HG02884 (cell line): ENCODE measurements around the gene THAP3.
A peak's percentile ranks its signal among the peaks of the same experiment; 100 is the strongest.
"Not testable (repeated sequence)": the region's sequence is repeated elsewhere in the genome, so short reads cannot be mapped to it uniquely, and the experiment has no call there.

Experiments used
- ATAC-seq: cut with Tn5 transposase; IDR thresholded peaks from one replicate; pipeline ENCODE4 v1.9.1; 2021; ENCODE audit warnings: mild to moderate bottlenecking, moderate library complexity; ENCODE audit not compliant: unreplicated experiment

The THAP3 gene

DNA sequence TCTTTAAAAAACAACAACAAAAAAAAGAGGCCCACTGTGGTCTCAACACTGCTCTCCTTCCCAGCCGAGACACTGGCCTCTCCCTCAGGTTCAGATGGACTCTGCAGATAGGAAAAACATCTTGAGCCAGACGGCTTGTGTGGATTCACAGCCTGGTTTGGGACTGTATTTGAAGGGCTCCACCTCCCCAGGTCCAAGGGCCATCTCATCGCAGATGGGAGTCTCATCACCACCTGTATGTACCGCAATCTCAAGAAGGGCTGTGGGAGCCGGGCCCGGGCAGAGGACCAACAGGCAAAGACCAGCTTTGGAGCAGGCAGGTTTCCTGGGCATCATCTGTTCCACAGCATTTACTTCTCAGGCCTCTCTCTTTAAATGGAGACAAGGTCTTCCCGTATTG lies 34.6 kb upstream of the THAP3 start:
- ATAC-seq = no peak

DNA sequence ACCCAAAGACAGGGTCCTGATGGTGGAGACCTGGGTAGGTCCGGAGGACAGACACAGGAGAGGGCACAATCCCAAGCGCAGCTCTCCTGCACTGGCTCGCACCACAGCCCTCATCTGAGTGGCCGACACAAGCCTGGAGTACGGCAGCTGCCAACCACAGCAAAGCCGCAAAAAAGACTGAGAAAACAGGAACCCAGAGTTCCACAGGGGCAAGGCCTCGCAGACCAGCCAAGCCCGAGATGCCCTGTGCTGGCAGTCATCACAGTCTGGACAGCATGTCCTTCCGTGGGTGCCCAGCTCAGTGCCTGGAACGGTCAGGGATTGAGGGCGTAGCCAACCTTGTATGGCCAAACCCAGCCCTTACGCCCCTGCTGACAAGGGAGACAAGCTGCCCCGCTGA lies 33.4 kb upstream of the THAP3 start:
- no peak for ATAC-seq

DNA sequence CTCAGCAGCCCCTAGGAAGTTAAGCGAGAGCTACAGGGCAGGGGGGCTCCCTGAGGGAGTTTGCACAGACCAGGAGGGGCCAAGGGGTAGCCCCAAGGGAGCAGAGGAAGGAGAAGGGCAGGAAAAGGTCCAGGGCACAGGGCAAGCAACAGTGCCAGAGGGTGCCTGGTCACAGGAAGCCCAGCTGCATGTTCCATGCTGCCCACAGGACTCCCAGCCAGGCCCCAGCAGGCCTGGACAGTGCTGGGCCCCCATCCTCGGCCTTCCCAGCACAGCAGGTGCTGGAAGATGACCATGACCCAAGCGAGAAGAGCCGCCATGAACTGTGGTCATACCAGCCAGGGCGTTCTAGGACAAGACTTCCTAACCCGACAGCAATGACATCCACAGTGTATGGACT lies 33.0 kb upstream of the THAP3 start:
- no peak for ATAC-seq

DNA sequence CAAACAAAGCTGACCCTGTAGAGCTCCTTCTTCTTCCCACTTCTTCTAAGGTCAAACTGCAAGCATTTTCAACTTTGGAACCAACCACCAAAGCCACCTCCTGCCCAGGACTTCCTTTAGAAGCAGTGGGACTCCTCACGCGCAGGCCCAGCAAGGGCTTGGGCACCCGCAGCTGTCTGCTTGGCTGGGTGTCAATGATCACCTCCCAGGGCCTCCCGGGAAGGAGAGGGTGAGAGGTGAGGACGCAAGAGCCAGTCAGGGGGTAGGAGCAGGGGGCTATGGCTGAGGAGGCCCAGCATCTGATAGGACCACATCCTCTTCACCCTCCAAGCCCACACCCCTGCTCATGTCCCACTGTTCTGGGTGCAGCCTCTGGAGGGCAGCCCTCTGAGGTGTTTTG lies 32.2 kb upstream of the THAP3 start:
- ATAC-seq = no peak

DNA sequence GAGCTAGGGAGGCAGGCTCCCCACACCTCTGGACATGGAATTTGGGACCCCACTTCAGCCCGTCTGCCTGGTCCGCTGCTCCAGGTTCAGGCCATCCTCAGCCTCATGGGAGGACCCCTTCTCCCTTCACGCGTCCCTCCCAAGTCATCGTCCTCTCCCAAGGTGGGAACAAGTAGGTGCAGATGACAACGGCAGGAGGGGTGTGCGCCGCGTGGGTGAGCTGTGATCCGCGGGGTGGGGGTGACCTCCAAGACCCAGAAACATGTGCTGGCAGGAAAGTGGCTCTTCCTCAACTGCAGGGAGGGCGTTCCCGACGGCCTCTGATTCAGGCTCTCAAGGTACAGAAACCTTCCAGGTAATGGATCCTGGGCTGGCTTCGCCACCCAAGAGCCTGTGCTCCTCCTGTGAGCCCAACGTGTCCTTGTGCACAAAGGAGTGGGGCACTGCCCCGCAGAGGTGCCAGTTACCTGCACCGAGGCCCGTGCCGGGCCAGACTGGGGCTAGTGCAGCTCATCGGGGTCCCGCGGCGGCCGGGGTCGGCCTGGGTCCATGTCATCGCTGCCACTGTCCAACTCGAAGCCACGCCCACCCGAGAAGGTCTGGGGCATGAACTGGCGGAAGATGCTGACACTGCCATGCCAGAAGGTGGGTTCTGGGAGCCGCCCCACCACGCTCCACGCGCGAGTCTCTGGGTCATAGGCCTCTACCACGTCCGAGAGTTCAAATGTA lies 31.6 kb upstream of the THAP3 start:
- no peak for ATAC-seq

DNA sequence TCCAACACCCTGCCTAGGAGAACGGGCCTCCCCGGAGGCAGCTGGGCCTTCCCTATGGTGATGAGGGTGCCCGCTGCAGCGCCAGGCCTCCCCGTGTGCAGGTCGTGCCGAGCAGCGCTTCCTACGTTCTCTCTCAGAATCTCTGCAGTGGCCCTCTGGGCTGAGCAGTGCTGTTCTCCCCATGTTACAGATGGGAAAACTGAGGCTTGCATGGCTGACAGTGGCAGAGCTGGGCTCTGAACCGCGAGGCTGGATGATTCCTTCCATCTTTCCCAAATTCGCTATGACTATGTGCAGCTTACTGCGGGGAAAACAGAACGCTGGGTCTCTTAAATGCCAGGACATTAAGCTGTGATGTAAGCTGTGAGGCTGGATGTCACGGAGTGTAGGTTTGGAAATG lies 30.9 kb upstream of the THAP3 start:
- ATAC-seq = no peak

DNA sequence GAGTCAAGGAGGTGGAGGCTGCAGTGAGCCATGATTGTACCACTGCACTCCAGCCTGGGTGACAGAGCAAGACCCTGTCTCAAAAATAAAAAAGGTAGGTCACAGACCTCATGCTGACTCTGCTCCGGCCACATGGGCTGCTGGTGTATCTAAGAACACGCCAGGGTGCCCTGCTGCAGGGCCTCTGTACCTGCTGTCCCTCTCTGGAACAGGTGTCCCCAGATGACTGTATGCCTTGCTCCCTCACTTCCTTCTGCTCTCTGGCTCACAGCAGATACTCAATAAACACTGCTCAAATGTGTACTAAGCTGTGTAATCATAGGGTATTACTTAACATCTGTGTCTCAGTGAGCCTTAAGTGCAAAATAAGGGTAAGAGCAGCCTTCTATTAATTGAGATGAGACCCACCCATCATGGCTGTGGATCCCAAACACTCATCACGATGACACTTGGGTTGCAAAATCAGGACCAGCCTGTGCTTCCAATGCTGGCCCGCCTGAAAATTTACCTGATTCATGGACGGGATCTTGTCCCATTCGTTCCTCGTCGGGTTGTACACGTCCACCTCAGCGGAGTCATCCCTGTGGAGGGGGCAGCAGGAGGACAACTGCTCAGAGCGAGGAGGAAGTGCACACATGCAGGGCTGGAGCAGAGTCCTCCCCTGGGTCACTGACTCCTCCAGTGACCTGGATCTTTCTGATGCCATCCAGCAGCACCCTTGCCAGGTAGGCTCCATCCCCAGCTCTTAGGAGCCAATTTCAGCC lies 29.5 kb upstream of the THAP3 start:
- ATAC-seq = no peak

DNA sequence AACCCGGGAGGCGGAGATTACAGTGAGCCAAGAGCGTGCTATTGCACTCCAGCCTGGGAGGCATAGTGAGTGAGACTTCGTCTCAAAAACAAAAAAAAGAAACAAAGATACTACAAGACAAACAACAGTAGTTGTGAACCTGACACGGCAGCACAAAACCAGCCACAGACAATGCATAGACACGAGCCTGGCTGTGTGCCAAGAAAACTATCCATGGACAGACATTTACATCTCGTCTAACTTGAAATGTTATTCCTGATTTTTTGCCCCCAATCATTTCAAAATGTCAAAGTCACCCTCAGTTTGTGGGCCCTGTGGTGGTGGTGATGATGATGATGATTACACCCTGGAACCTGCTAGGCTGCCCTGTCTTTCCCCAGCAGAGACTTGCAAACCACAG lies 28.3 kb upstream of the THAP3 start:
- no peak for ATAC-seq

DNA sequence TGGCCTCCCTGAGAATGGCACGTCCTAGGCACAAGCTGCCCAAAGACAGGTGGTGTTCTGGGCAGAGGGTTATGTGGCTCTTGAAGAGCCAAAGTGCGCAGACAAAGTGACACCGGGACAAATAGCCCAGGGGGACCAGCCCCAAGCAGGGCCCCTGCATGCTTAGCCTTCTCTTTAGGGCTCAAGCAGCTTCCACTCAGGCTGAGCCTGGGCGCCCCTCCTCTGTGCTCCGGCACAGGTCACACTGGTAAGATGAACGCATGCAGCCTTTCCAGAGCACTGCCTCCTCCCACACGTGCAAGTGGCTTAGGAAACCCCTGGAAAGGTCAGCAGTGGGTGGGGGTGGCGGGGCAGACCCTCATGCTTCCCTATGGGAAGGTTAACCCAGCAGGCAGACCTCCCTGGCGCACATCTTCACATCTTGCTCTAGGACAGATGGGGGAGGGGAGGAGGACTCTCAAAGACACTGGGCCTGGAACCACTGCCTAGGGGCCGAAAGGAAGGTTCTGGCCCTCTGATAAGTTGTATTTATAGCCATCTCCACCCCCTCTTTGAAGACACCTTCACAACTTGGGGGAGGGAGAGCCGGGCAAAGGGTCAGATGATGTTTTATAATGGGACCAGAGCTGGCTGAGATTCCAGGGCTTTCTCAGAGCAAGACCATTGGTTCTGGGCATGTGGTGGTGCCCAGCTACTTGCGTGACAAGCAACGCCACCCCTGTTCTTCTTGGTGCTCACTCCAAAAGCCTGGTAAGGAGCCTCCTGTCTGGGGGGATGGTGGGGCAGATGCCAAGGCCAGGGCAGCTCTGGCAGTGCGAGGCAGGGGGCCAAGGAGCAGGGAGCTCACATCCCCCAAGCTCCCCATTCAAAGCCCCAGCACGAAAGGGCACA lies 27.5 kb upstream of the THAP3 start:
- no peak for ATAC-seq

DNA sequence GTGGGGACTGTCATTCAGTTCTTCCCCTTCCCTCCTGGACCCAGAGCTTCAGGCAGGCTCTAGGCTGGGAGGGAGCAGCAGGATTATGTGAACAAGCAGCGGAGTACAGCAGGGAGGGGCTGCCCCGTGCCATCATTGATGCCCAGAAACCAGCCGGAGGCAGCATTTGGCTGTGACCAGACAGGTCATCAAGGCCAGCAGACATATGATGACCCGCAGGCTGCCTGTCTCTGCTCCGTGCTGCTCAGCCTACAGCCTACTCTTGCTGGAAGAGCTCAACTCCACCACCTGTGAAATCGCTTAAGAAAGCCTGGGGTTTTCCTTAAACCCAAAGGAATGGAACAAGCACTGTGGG lies 26.9 kb upstream of the THAP3 start:
- no peak for ATAC-seq

DNA sequence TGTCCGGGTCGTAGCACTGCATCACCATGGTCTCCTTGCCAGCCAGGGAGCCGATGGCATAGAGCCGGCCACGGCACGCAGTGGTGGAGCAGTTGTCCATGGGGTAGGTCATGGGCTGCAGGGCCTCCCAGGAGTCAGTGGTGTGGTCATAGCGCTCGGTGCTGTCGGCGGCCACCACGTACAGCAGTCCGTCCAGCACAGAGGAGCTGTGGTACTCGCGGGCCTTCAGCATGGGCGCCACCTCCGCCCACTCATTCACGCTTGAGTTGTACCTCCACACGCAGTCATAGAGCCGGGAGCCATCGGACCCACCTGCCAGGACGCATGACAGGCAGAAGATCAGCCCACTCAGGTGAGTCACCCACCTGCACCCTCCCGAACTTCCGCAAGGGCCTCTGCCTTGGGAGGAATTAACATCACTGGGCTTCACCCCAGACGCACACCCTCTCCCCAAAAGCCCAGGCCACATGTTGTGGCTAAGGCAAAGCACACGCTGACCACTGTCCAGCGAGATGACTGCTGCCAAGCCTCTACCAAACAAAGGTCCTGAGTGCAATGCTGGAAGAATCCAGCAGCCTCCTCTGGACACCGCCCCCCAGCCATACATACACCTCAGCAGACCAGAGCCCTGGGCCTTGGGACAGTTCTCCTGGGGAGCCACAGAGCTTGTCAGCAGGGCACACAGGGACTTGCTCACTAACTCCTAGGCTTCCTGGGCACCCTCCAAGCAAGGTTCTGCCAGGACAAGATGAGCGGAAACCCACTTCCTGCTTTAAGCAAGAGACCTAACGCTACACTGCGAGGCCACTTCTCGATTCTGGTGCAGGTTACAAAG lies 25.3 kb upstream of the THAP3 start:
- no peak for ATAC-seq

DNA sequence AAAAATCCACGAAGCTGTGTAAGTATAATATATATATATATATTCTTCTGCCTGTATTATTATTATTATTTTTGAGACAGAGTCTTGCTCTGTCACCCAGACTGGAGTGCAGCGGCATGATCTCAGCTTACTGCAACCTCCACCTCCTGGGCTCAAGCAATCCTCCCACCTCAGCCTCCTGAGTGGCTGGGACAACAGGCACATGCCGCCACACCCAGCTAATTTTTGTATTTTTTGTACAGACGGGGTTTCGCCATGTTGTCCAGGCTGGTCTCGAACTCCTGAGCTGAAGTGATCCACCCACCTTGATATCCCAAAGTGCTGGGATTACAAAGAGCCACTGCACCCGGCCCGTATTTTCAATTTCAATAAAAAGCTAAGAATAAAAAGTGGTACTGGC lies 24.7 kb upstream of the THAP3 start:
- not testable (repeated sequence) for ATAC-seq

DNA sequence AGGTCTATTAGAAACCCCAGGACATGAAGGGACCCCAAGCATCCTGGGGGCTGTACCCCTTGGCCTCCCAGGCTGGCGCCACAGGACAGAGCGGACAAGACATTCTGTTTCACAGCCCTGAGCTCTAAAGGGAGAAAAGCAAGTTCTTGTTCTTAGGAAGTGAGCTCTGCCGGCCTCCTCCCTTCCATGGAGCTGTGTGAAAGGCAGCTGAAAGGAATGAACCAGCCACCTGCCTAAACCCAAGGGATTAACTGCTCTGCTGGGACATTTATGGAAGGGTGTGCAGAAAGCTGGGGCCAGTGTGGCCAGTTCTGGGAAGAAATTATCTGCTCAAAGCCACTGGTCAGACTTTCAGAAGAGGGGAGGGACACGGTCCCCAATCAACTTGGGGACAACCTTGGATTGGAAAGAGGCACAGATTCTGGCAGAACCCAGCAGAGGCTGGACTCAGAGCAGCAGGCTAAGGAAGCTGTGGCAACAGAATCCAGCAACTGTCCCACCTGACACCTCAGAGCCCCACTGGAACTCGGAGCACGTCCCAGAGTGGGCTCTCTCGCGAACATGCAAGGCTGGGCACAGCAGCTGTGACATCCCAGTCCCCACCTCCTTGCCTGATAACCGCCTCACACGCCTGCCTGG lies 24.1 kb upstream of the THAP3 start:
- no peak for ATAC-seq

DNA sequence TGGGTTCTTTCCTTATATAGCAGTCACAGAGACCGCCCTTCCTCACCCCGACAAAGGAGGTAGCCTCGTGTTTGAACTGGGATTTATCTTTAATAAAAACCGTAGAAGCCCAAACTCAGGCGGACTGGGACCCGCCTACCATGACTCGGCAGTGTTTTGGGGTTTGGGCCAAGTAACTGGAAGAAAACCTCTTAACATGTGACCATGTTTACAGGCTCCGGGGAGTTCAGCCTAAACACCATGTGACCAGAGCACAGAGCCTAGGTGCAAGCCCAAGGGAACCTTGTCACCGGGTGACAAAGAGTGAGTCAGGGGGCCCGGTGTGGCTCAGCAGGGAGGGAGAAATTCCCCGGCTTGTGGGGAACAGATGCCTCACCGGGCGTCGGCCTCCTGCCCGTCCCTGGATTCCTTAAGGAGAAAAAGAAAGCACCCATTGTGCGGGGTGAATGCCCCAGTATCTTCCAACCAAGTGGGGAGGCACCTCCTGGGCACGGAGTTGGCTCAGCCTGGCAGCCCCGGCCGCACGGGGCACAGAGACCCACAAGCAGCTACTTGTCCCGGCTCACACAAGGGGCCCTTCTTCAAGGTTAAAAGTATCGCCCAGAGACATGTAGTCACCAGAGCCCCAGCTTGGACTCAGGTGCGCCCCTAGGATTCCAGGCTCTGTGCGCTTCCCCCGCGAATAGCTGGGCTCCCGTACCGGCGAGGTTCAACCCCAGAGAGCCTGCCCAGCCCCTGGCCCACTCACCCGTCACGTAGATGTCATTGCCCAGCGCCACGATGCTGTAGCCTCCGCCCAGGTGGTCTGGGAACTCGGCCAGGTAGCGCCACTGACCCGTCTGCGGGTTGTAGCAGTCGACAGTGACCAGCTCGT lies 23.4 kb upstream of the THAP3 start:
- ATAC-seq = no peak

DNA sequence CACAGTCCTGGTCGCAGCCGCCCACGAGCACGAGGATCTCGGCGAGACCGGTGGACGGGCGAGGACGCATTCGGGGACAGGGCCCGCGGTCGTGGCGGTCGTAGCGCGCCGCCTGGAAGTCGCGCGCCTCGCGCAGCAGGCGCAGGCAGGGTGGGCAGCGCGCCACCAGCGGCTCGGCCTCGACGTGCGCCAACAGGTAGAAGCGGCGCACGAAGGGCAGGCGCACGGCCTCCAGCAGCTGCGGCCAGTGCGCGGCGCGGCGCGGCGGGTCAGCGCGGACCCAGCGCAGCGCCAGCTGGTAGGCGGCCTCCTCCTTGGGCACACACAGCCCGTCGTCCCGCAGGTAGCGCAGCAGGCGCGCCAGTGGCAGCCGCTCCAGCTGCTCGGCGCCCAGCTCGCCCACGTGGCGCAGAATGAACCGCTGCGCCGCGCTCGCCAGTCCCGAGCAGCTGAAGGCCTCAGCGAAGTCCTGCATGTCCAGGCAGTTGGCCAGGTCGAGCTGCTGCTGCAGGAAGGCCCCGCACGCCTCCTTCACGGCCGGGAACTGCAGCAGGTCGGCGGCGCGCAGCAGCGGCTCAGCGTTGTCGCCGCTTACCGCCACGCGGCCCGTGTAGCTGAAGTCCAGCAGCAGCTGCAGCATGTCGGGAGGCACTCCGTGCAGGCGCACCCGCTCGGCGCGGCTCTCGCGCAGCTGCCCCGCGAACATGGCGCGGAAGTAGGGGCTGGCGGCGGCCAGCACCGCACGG lies 22.6 kb upstream of the THAP3 start:
- ATAC-seq = no peak

DNA sequence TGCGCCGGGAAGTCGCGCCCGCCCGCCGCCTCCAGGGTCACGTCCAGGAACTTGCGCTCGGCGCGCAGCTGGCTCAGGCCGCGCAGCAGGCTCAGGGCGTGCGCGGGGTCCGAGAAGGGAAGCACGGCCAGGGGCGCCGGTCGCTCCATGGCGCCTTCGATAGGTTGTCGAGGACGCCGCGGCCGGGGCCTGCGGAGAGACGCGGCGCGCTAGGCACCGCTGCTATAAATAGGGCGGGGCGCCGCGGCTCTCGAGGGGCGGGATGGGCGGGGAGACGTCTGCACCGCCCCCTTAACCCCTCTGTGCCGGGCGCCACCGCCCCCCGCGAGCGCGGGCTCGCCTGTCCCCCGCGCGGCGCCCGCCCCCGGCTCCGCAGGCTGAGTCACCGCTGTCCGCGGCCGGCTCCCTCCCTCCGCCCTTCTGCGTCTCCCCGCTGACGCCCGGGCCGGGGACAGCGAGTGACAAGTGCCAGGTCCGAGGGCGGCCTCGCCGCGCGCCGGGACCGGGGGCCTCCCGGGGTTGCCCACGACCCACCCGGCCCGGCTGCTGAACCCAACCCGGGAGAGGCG lies 21.9 kb upstream of the THAP3 start, which contains the start of gene KLHL21:
Gene KLHL21 (minus strand): TSS at position 201 of the 569 bp plus-strand sequence. CDS start 52 bp downstream, at position 149.
- ATAC-seq = peak; percentile 46

DNA sequence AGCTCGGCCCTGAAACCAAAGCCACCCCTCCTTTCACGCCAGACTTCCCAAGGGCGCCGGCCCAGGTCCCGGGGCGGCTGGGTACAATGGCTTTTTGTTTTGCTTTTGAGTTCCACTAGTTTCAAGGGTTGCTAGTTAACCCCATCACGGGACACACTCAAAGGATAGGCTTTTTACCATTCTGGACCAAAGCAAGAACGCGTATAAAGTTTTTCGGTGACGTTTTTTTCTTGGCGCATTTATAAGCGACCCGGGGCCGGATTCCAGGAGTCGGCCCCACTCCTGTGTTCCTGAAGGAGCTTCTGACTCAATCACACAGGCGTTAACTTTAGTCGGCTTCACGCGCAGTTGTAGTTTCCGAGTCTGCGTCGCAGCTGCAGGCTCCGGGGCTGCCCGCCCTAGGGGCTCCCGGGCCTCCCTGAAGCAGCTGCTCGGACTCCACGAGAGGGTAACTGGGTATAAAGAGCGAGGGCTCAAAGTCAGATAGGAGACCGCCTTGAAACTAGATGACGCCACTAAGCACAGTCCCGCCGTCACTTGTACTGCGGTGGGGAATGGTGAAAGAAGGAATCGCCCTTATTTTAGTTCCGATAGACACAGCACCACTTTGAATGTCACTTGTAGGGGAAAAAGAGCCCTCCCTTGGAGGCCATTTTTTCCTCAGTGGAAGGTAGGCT lies 21.3 kb upstream of the THAP3 start:
- peak; percentile 24 for ATAC-seq
